ENCODE data around the gene CPT1B.

GRCh38 chr22:50529897-50530579, 48.2 kb downstream of the CPT1B start, which contains the start of gene TYMP:
- TF ChIP-seq, protein P1, sequence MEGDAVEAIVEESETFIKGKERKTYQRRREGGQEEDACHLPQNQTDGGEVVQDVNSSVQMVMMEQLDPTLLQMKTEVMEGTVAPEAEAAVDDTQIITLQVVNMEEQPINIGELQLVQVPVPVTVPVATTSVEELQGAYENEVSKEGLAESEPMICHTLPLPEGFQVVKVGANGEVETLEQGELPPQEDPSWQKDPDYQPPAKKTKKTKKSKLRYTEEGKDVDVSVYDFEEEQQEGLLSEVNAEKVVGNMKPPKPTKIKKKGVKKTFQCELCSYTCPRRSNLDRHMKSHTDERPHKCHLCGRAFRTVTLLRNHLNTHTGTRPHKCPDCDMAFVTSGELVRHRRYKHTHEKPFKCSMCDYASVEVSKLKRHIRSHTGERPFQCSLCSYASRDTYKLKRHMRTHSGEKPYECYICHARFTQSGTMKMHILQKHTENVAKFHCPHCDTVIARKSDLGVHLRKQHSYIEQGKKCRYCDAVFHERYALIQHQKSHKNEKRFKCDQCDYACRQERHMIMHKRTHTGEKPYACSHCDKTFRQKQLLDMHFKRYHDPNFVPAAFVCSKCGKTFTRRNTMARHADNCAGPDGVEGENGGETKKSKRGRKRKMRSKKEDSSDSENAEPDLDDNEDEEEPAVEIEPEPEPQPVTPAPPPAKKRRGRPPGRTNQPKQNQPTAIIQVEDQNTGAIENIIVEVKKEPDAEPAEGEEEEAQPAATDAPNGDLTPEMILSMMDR (conservative IDR thresholded peaks at IDR 0.05; ENCODE audit: low read length): no peak
- TF ChIP-seq EZH2phosphoT487 (IDR thresholded peaks at IDR 0.05; ENCODE audit: borderline replicate concordance, low read depth, low read length): no peak

Data from OCI-LY7 (cell line).